ENCODE measurements around the gene RIMS1.

GRCh38 chr6:72350296-72350881, 464.0 kb downstream of the RIMS1 start:
- no peak for TF ChIP-seq POLR2A (IDR thresholded peaks at IDR 0.05)
- TF ChIP-seq CTCF (IDR thresholded peaks at IDR 0.05), result no peak
